ENCODE measurements around the gene COQ10A. TPM values are rescaled to one million over a fixed set of nuclear protein-coding genes. Genes with fewer than 3 reads are reported as not detected.

COQ10A gene
- total and polyA plus RNA-seq, 9 of the 15 experiments (the other 6 are each of a cell fraction or from before 2014, with no cell fraction given): 3.1 to 26.4 (median 12.7) TPM

DNA sequence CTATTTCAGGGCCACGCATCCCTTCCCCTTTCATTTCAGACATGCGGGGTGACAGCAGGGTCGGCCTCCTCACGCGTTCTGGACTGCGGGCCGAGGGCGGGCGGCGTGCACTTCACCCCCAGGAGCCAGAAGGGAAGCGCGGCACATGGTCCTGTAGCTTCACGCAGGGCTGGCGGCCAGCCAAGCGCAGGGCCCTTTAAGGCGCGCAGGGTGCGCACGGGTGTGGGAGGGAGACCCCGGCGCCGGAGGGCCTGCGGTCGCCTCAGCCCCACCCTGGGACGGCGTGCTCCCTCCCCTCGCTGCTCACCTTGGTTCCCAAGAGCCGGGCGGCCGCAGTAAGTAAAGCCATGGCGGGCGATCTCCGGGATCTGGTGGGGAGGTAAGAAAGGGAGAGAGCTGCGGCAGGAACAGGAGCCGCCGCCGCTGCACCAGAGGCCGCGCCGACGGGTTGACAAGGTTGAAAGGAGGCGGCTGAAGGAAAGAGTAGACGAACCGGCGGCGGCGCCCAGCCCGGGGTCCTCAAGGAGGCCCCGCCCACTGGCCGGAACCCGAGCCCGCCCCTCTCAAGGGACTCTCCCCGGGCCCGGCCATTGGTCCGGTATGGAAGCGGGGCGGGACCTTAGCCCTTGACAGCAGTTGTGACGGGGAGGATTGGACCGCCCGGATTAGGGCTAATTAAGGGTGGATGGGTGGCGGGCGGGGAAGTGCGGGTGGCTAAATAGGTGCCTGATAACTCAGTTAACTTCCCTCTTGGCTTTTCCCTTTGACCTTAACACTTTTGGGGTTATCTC lies 33.3 kb downstream of the COQ10A start, which contains the start of gene CS (continued):
- no peak for TF ChIP-seq CREB3 (tag; conservative IDR thresholded peaks at IDR 0.05; ENCODE audit: low read depth)
- TF ChIP-seq SMC3 (conservative IDR thresholded peaks at IDR 0.05; ENCODE audit: insufficient read depth, low read depth, low read length): no peak
- TF ChIP-seq PRMT5 (CRISPR knock-in tag; IDR thresholded peaks at IDR 0.05): no peak
- TF ChIP-seq ZNF398 (CRISPR knock-in tag; IDR thresholded peaks at IDR 0.05): no peak
- TF ChIP-seq TAF9B (IDR thresholded peaks at IDR 0.05; ENCODE audit: partially characterized antibody): no peak
- no peak for TF ChIP-seq ZNF184 (CRISPR knock-in tag; IDR thresholded peaks at IDR 0.05)
- peak; percentile 54; the same call in 1 of the 2 replicates for TF ChIP-seq CREM (IDR thresholded peaks at IDR 0.05; ENCODE audit: low read depth)
- TF ChIP-seq LEF1 (IDR thresholded peaks at IDR 0.05): peak; percentile 20; the same call in 1 of the 2 replicates
- TF ChIP-seq ZNF584 (CRISPR knock-in tag; IDR thresholded peaks at IDR 0.05; ENCODE audit: low read depth): no peak
- no peak for TF ChIP-seq TRIM25 (IDR thresholded peaks at IDR 0.05; ENCODE audit: borderline replicate concordance)
- TF ChIP-seq ZNF586 (CRISPR knock-in tag; conservative IDR thresholded peaks at IDR 0.05): no peak
- no peak for TF ChIP-seq ELF2 (CRISPR knock-in tag; IDR thresholded peaks at IDR 0.05)
- no peak for TF ChIP-seq MCM7 (IDR thresholded peaks at IDR 0.05)
- no peak for TF ChIP-seq HDAC8 (tag; IDR thresholded peaks at IDR 0.05)
- TF ChIP-seq PURB (CRISPR knock-in tag; IDR thresholded peaks at IDR 0.05; ENCODE audit: low read depth): no peak
- no peak for TF ChIP-seq TARDBP (IDR thresholded peaks at IDR 0.05)
- TF ChIP-seq, protein P1, sequence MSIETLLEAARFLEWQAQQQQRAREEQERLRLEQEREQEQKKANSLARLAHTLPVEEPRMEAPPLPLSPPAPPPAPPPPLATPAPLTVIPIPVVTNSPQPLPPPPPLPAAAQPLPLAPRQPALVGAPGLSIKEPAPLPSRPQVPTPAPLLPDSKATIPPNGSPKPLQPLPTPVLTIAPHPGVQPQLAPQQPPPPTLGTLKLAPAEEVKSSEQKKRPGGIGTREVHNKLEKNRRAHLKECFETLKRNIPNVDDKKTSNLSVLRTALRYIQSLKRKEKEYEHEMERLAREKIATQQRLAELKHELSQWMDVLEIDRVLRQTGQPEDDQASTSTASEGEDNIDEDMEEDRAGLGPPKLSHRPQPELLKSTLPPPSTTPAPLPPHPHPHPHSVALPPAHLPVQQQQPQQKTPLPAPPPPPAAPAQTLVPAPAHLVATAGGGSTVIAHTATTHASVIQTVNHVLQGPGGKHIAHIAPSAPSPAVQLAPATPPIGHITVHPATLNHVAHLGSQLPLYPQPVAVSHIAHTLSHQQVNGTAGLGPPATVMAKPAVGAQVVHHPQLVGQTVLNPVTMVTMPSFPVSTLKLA (conservative IDR thresholded peaks at IDR 0.05): peak; percentile 95 to 98
- TF ChIP-seq ZEB2 (IDR thresholded peaks at IDR 0.05): 0 out of 2 replicates have a peak, but pooled peaks have one; percentile 15
- TF ChIP-seq, protein P2, sequence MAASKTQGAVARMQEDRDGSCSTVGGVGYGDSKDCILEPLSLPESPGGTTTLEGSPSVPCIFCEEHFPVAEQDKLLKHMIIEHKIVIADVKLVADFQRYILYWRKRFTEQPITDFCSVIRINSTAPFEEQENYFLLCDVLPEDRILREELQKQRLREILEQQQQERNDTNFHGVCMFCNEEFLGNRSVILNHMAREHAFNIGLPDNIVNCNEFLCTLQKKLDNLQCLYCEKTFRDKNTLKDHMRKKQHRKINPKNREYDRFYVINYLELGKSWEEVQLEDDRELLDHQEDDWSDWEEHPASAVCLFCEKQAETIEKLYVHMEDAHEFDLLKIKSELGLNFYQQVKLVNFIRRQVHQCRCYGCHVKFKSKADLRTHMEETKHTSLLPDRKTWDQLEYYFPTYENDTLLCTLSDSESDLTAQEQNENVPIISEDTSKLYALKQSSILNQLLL (CRISPR knock-in tag; IDR thresholded peaks at IDR 0.05; ENCODE audit: borderline replicate concordance): no peak
- TF ChIP-seq MAZ (CRISPR knock-in tag; conservative IDR thresholded peaks at IDR 0.05 in 1 of 2, IDR thresholded peaks at IDR 0.05 in 1 of 2): peak; percentile 76 to 90; a peak in 3 of 4 replicates
- no peak for TF ChIP-seq ATF1 (CRISPR knock-in tag; IDR thresholded peaks at IDR 0.05)
- TF ChIP-seq ATF1 (tag; IDR thresholded peaks at IDR 0.05): peak; percentile 47; the same call in 1 of the 2 replicates

Measured in K562 (cell line).